Fibroblast of the conjunctiva (primary cell): ENCODE measurements around the gene CABP4.
"Not testable (repeated sequence)": the region's sequence is repeated elsewhere in the genome, so short reads cannot be mapped to it uniquely, and the experiment has no call there.

ENCODE experiments used
- DNase-seq: peaks from one replicate; pipeline ENCODE4 v3.0.0-alpha.2; 2010; ENCODE audit warnings: low read depth

The CABP4 gene

DNA sequence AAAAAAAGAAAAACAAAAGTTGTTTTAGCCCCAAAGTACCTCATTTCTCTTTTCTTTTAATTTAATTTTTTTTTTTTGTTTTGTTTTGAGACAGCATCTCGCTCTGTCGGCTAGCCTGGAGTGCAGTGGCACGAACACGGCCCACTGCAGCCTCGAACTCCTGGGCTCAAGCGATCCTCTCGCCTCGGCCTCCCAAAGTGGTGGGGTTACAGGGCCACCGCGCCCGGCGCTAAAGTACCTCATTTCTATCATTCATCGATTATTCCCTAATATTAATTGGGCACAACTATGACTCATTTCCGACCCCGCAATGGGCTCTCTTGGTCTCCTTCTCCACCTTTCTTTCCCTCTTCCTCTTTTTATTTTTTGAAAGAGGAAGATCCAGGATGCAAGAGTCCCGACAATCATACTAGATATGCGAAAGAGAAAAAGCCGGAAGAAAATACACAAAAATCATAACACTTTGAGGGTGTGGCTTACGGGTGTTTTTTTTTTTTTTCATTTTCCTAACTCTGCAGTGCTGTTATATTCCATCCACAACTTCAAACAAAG is 27.2 kb downstream of the CABP4 start:
- no peak for DNase-seq

DNA sequence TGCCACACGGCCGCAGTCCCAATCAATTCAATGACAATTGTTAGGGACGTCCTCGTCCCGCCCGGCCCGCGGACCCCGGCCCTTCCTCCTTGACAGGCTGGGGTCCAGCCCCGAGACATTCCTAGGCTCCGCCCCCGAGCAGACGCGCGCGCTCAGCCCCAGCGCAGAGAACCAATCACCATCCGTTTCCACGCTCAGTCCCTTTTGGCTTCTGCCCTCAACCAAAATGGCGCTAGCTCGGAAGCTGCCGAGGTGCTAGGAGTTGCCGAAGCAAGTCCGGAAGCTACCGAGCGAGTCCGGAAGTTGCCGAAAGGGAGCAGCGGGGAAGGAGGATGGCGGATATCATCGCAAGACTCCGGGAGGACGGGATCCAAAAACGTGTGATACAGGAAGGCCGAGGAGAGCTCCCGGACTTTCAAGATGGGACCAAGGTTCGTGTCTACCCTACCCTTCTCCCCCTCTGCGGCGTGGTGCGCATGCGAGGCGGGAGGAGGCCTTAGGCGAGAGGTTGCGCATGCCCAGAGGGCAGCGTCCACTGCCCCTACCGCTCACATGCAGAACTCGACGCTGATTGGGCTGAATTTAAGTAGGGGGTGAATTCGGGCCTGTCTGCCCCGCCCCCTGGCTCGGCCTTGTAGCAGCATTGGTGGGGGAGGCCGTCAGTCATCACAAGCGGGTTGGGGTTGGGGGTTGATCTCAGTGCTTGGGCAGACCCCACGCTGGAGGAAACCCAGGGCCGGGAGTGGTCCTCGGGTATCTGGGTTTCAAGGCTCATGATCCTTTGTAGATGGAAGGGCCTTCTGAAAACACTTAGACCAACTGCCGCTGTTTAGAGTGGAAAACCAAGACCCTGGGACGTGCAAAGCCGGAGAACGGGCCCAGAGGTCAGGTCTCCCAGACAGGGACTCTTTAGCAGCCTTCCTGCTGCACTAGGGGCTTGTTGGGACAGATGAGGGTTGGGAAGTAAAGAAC is 28.0 kb downstream of the CABP4 start, which contains the start of gene AIP:
TSS of gene AIP (plus strand) at position 200 of the 972 bp plus-strand sequence. CDS start at position 333, 133 bp downstream.
- DNase-seq: peak; percentile 95

DNA sequence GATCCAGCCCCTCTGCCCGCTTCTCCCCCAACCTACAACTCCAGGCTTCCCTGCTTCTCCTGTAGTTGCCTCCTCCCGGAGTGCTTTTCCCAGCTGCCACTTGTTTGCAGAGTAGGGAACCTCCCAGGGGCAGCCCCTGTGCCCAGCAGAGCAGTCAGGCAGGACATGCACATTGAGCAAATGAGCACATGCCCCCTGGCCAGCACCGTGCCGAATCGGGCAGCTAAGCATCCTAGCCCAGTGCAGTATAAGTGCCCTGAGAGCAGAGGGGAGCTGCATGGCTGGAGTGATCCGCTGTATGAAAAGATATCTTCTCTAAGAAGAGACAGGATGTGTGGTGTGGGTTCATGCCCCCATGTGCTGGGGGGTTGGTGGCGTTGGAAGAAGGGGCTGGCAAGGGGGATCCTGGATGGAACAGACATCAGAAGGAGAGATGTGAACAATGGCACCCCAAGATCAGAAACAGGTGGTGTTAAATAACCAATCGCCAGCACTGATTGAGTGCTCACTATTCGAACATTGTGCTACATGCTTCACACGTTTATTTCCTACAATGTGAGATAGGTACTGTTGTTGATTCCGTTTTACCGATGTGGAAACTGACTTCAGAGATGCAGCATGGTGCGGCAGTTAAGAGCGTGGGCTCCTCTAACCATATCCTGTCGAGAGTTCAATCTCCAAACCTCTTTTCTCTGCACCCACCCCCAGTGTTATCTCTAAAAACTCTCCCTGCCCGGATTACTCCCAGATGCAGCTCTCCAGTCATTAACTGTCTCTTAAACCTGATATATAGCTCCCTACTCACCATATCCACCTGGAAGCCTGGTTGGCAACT is 28.9 kb downstream of the CABP4 start:
- no peak for DNase-seq

DNA sequence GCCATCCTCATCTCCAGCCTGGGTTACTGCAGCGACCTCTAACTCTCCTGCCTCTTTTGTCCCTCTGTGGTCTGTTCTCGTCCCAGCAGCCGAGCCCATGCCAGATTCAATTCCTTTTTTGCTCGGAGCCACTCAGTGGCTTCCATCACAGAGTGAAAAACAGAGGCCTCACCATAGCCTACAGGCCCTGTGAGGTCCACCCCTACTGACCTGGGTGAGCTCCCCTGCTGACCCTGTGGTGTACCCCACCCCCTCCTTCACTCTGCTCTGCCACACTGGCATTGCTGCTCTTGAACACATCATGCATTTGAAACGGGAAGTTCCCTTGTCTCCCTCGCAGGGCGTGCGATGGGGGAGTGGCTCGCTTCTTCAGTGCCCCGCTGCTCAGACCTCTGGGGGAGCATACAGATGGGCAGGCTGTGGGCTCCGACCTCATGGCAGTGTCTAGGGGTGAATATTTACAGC is 29.7 kb downstream of the CABP4 start:
- no peak for DNase-seq

DNA sequence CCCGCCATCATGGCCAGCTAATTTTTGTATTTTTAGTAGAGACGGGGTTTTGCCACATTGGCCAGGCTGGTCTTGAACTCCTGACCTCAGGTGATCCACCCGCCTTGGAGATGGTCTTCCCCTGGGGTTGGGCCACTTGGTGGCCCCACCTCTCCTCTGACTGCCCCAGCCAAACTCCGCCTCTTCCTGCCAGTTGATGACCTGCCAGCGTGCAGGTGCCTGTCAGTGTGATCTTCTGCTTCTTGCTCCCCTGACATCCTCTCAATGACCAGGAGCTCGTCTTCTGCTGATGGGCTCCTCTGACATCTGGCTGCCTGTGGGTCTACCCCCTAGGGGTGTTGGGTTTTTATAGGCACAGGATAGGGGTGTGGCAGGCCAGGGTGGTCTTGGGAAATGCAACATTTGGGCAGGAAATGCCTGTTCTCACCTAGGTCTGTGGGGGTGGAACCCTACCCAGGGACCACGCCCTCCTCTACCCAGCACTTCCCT is 30.8 kb downstream of the CABP4 start:
- DNase-seq: not testable (repeated sequence)

DNA sequence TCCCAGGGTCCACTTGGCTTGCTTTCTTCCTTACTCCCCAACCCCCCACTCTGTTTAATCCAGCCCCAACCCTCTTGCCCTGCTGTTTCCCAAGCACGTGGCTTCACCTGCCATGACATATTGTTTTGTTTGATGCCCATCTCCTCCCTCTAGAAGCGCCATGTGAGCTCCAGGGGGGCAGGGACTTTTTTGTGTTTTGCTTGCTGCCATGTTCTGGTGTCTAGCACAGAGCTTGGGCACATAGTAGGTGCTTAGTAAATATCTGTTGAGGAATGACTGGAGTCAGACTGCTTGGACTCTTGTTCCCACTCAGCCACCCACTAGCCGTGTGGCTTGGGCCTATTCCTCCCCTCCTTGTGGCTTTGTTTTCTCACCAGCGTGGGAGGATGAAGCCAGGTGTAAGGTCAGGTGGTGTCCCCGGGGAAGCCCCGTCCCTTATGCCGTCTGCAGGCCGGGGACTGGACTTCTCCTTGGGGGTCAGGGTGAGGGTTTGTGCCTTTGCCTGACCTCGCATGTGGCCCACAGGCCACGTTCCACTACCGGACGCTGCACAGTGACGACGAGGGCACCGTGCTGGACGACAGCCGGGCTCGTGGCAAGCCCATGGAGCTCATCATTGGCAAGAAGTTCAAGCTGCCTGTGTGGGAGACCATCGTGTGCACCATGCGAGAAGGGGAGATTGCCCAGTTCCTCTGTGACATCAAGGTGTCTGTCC is 31.5 kb downstream of the CABP4 start:
- no peak for DNase-seq

DNA sequence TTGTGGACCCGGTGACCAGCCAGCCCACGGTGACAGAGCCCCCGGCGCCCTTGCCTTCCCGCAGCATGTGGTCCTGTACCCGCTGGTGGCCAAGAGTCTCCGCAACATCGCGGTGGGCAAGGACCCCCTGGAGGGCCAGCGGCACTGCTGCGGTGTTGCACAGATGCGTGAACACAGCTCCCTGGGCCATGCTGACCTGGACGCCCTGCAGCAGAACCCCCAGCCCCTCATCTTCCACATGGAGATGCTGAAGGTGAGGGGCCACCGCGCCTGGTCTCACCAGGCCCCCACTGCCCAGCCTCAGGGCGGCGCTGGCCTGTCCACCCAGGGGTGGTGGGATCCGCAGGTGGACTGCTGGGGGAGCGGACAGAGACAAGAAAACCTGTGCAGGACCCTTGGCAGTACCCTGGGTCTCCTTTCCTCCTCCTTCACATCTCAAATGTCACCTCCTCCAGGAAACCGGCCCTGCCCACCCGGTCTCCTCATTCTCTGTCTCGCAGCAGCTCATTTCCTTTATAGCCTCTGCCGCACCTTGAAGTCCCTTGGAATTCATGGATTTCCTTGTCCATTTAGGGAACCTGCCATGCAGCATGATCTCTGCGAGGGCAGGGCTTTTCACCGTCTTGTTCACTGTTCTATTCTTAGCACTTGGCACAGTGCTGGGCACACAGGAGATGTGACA is 34.2 kb downstream of the CABP4 start:
- no peak for DNase-seq

DNA sequence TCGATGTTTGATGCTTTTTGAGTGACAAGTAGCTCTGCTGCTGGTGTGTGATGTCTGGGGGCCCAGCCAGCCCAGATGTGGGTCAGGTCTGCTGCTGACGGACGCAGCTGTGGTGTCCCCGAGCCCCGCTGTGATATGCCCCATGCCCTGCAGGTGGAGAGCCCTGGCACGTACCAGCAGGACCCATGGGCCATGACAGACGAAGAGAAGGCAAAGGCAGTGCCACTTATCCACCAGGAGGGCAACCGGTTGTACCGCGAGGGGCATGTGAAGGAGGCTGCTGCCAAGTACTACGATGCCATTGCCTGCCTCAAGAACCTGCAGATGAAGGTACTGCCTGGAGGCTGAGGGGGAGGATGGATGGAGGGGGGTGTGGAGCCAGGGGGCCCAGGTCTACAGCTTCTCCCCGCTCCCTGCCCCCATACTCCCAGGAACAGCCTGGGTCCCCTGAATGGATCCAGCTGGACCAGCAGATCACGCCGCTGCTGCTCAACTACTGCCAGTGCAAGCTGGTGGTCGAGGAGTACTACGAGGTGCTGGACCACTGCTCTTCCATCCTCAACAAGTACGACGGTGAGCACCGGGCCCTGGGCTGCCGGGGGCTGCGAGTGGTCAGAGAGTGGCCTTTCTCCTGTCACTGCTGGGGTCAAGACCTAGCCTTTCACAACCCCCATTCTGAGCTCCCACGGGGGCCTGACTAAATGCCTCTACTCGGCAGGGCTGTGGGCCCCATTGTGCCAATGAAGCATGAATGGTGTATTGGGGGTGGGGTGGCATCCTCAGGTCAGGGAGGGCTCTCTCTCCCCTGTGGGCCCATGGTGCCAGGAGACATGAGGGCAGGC is 35.0 kb downstream of the CABP4 start:
- DNase-seq: no peak

DNA sequence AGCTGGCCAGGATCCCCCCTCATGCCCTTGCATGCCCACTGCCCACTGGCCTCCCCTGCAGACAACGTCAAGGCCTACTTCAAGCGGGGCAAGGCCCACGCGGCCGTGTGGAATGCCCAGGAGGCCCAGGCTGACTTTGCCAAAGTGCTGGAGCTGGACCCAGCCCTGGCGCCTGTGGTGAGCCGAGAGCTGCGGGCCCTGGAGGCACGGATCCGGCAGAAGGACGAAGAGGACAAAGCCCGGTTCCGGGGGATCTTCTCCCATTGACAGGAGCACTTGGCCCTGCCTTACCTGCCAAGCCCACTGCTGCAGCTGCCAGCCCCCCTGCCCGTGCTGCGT is 35.5 kb downstream of the CABP4 start:
- no peak for DNase-seq

DNA sequence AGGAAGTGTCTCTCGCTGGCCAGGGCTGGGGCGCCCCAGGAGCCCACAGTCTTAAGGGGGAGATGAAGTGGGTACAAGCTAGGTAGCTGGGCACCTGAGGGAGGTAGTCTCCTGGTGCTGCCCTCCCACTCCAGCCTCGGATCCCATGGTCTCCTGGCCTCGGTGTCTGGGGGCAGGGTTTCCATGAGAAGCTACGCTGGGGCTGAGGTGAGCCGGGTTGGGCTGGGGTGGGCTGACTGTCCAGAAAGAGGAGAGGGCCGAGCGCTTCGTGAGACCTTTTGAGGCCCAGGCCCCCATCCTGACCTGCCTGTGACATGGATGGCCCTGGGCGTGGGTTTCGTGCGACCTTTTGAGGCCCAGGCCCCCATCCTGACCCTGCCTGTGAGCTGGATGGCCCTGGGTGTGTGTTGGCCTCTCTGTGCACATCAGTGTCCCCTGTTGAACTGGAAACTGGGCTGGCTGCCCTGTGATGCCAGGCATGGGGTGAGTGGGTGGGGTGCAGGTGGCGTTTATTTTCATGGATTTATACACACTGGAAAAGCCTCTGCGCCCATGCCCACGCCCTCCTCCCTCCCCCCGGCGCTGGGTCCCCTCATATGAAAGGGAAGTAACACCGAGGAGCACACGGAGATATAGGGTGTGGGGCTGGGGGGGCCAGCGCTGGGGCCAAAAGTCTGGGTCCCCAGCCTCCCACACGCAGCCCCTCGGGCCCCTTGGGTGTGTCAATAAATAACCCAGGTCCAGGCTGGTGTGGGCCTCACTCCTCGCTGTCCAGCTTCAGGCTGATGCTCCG is 36.3 kb downstream of the CABP4 start:
- no peak for DNase-seq

DNA sequence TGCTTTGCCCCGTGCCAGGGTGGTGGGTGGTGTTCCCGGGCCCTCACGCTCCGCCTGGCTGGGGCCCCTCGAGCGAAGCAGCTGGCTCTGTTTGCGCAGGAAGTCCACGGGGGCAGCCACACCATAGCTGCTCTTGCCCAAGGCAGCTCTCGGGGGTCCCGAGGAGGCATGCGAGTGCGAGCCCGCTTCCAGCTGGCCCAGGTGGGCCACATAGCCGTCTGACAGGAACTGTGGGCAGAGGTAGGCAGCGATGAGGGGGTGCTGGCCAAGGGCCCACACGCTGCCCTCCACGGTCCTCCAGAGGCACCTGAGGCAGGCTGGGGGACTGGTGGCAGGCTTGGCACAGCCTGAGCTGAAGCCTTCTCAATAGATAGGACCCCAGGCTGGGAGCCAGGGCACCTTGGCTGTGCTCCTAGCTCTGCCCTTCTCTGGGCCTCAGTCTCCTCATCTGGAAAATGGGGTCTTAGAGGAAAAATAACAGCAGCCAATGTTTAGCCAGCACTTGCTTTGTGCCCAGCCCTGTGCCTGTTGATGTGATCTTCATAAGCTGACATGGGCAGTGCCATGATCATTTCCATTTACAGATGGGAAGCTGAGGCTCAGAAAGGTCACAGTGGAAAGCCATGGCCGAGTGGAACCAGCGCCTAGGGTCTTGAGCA is 37.0 kb downstream of the CABP4 start:
- no peak for DNase-seq

DNA sequence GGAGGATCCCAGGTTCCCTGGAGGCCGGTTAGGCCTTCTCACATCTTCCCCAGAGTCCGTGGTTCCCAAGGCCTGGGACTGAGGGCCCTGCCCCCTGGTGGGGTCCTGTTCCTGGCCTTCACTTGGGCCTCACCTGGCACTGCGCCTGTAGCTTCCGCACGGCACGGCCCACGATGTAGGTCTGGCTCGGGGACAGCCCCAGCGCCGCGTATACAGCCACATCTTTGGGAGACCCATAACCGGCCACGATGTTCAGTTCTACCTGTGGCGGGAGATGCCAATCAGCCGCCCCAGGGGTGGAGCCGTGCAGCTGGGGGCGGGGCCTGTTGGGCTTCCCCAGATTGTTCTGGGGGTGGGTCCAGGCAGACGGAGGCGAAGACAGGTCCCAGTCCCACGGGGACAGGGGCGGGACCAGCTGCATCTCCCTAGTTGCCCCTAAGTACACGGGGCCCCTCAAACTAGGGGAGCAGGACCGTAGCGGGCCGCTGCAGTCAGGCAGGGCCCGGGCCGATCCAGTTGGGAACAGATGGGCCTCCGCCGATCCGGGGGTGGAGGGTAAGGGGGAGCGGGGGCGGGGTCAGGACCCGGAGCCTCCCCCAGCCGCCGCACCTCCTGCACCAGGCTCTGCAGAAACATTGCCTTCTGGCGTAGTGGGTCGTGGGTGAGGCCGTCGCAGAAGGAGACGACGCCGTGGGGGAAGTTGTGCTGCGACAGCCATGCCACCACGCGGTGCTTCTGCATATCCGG is 37.8 kb downstream of the CABP4 start:
- DNase-seq: no peak

DNA sequence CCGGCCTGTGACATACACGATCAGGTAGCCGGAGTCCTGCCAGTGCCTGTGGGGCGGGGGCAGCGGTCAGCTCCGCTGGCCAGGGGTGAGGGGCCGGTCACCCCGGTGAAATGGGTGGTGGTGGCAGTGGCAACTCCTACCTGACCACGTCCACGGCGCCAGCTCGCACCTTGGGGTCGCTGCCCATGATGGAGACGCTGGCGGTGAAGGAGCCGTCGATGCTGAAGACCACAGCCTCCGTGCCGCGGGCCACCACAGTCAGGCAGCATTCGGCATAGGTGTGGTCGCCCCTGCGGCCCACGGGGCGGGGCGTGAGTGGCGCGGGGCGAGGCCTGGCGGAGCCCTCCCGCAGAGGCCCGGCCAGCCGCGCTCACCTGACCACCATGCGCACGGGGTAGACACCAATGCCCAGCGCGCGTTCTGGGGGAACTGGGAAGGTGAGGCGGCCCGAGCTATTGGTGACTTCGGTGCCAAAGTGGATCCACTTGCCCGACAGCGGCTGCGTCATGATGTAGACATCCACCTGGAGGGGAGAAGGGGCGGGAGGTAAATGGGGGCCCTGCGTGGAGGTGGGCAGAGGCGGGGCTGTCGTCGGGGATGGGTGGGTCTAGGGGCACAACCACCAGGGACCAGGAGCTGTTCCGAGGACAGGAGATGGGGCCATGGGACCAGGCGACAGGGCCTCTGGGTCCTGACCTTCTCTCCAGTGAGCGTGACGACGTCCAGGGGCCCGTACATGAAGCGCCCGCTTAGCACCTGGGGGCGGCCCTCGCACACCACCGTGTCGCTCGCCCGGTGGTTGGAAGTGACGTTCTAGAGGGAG is 38.6 kb downstream of the CABP4 start:
- no peak for DNase-seq

DNA sequence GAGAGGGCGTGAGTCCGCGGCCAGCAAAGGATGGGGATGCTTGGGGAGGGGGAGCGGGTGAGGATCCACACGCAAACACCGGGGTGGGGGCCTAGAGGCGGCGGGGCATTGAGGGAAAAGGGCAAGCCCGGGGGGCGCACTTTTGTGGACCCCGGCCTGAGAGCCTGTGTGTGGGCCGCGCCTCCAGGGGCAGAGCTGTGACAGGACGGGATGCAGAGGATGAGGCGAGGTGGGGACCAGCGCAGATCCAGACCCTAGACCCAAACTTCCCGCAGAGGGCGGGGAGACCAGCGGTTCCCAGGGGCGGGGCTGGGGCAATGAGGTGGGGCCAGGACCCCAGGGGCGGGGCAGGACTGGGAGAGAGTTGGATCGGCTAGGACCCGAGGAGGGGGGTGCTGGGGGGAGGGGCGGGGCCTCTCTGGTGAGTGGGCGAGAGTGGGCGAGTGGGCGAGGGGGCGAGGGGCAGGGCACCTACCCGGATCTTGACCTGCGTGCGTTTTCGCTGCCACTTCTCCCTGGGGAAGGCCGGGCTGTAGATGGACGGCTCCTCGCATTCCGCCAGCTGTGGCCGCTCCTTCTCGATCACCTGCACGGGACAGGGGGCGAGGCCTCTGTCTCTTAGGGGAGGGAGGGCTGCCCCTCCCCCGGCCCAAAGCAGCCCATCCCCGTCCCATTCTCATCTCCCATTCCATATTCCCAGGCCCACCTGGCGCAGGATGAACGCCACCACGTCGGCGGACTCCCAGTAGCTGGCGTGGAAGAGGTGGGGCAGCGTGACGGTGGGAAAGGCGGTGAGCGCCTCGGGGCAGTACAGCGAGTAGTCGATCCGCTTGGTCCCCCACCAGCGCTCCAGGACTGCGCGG is 39.4 kb downstream of the CABP4 start:
- no peak for DNase-seq

DNA sequence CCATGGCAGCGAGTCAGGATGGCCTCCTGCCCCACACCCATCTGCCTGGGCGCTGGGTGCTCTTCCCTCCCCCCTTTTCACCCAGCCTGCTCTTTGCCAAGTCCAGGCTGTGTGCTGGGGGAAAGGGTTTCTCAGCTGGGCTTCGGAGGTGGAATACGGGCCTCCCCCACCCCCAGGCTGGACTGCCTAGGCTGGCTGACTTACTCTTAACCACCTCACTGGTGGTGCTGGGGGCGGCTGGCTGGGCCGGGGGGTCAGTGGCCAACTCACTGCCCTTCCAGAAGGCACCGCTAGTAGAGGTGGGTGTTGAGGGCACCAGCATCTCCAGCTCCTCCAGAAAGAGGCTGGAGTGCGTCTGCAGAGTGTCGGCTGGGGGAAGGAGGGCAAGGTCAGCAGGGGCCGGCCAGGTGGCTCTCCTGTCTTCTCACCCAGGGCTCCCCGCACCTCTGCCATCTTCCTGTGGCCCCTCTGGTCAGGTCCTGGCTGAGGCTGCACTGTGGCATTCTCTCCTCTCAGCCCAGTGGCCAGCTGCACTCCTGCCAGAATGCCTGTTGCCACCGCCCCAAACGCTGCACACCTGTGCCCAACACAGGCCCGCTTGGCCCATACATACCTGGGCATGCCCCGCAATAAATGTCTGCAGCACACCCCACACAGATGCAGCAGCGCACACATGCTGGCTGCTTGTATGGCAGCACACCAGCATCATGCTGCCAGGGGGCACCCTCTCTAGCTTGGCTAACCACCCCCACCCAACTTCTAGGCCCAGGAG is 40.3 kb downstream of the CABP4 start:
- no peak for DNase-seq
